Measurements from ENCODE around the gene GRIN2A.

GRIN2A gene

GRCh38 chr16:10130538-10130937 is 51.7 kb downstream of the GRIN2A start:
- peak; percentile 10 for DNase-seq

GRCh38 chr16:10128397-10129258 is 53.6 kb downstream of the GRIN2A start:
- peak; percentile 71 for DNase-seq

GRCh38 chr16:10126686-10127085 is 55.5 kb downstream of the GRIN2A start:
- peak; percentile 78 for DNase-seq

GRCh38 chr16:10123141-10123540 is 59.1 kb downstream of the GRIN2A start:
- no peak for DNase-seq

- DNase-seq: no peak
Observed at GRCh38 chr16:10122546-10122945, 59.7 kb downstream of the GRIN2A start.

- DNase-seq: no peak
Observed at GRCh38 chr16:10121897-10122425, 60.3 kb downstream of the GRIN2A start.

- peak; percentile 78 for DNase-seq
Observed at GRCh38 chr16:10121491-10121890, 60.7 kb downstream of the GRIN2A start.

- no peak for DNase-seq
Observed at GRCh38 chr16:10120953-10121352, 61.3 kb downstream of the GRIN2A start.

- no peak for DNase-seq
Observed at GRCh38 chr16:10114409-10114808, 67.8 kb downstream of the GRIN2A start.

- no peak for DNase-seq
Observed at GRCh38 chr16:10113248-10113647, 69.0 kb downstream of the GRIN2A start.

- DNase-seq: no peak
Observed at GRCh38 chr16:10112021-10112420, 70.2 kb downstream of the GRIN2A start.

GRCh38 chr16:10111156-10111761 is 71.0 kb downstream of the GRIN2A start:
- no peak for DNase-seq

GRCh38 chr16:10110552-10110951 is 71.7 kb downstream of the GRIN2A start:
- no peak for DNase-seq

- no peak for DNase-seq
Observed at GRCh38 chr16:10107081-10107480, 75.1 kb downstream of the GRIN2A start.

GRCh38 chr16:10103700-10104099 is 78.5 kb downstream of the GRIN2A start:
- DNase-seq: no peak

GRCh38 chr16:10103118-10103517 is 79.1 kb downstream of the GRIN2A start:
- peak; percentile 92 for DNase-seq

GRCh38 chr16:10100829-10101228 is 81.4 kb downstream of the GRIN2A start:
- no peak for DNase-seq

GRCh38 chr16:10098991-10099390 is 83.2 kb downstream of the GRIN2A start:
- DNase-seq: peak; percentile 67

GRCh38 chr16:10097271-10097670 is 85.0 kb downstream of the GRIN2A start:
- DNase-seq: peak; percentile 63

GRCh38 chr16:10093576-10093975 is 88.7 kb downstream of the GRIN2A start:
- no peak for DNase-seq

GRCh38 chr16:10090816-10091215 is 91.4 kb downstream of the GRIN2A start:
- peak; percentile 82 for DNase-seq

GRCh38 chr16:10088380-10088793 is 93.8 kb downstream of the GRIN2A start:
- peak; percentile 69 for DNase-seq

- DNase-seq: no peak
Observed at GRCh38 chr16:10087151-10087550, 95.1 kb downstream of the GRIN2A start.

GRCh38 chr16:10086620-10087019 is 95.6 kb downstream of the GRIN2A start:
- no peak for DNase-seq

All from fibroblast of skin of abdomen (primary cell).